GM21515 (cell line): ENCODE results near the gene PEX26.
"Not testable (repeated sequence)": the region's sequence is repeated elsewhere in the genome, so short reads cannot be mapped to it uniquely, and the experiment has no call there.

Source experiments
- ATAC-seq: cut with Tn5 transposase; IDR thresholded peaks from one replicate; pipeline ENCODE4 v1.9.1; 2021; ENCODE audit not compliant: unreplicated experiment

The PEX26 gene

GRCh38 chr22:18056161-18056666, 21.6 kb upstream of the PEX26 start:
- no peak for ATAC-seq

DNA sequence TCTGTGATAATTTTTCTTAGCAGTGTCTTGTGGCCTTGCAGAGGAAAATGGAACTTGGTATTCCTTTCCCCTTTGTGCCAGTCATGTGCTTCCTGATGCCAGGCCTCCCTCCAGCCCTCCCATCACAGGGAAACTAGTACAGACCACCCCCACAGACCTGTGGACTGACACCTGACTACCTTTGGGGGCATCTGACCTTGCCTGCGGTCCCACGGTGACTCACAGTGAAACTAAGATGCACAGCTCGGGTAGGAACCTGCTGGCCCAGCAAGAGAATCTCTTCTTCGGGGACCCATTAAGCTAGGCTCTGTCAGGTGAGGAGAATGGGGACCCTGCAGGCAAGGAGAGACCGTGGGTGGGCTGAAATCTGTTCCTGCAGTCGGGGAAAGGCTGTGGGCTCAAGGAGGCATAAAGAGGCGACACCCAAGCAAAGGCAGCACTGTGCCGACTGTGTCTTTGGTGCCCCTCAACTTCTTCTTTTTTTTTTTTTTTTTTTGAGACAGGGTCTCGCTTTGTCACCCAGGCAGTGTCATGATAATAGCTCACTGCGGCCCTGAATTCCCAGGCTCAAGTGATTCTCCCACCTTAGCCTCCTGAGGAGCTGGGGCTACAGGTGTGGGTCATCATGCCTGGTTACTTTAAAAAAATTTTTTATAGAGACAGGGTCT, 20.8 kb upstream of the PEX26 start:
- peak; percentile 54 for ATAC-seq

- ATAC-seq = peak; percentile 57
Observed at GRCh38 chr22:18057568-18058209, 20.1 kb upstream of the PEX26 start.

GRCh38 chr22:18058371-18059093, 19.3 kb upstream of the PEX26 start:
- no peak for ATAC-seq

- ATAC-seq = no peak
Observed at GRCh38 chr22:18059094-18059417, 18.7 kb upstream of the PEX26 start.

DNA sequence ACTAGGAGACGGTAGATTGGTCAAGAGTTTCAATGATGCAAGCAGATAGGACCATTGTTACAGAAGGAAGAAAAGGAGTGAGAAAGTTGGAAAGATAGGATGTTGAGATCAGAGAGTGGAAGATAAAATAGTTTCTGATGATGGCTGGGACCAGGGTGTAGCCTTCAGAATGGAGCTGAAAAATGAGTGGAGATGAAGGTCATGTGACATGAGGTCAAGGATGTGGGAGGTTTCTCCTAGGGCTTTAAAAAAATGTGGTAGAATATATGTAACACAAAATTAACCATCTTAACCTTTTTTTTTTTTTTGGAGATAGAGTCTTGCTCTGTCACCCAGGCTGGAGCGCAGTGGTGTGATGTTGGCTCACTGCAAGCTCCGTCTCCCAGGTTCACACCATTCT, 18.3 kb upstream of the PEX26 start:
- ATAC-seq = no peak

DNA sequence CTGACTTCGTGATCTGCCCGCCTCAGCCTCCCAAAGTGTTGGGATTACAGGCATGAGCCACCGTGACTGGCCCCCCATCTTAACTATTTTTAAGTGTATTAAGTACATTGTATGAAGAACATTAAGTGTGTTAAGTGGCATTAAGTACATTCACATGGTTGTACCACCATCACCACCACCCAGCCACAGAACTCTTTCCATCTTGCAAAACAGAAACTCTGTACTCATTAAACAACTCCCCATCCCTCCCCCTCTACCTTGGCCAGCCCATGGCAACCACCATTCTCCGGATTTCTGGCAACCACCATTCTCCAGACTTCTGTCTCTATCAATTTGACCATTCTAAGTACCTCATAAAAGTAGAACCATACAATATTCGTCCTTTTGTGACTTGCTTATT, 17.8 kb upstream of the PEX26 start:
- ATAC-seq = no peak

DNA sequence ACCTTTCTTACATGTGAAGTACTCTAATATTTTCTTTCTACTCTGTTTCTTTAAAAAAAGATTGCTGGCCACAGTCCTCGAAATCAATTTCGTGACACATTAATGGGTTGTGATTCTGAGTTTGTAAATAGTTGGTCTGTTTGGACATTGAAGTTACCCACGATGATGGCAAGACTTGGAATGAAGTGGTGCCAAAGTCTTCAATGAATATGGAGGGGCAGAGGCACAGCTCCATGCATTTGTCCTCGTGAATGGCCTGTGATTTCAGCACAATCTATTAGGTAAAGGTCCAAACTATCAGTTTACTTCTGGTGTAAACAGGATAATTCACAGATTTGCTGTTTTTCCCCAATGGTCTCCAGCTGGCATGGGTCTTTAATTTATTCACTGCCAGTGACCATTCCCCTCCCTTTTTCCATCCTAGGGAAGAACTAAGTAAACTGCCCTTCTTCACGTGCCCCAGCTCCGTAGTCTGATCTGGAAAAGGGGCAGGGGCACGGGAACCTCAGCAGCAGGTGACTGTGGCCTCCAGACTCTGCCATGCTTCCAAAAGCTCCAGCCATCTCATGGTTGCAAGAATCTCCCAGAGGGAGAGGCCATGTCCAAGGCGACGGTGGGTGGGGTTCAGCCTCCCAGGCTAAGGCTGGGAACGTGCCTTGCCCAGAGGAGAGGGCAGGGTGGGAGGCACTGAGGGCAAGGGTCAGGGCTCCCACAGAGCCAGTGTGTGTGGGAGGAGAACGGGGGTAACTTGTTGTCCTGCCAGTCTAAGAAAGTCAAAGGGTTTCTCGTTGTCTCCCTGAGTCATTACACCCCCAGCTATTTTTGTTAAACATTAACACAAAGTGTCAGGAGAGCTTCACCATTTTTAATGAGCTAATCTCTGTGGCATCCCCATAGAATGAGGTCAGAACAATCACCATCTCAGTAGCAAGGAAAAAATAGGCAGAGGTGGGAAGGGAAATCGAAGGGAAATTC, 16.9 kb upstream of the PEX26 start:
- ATAC-seq = no peak

DNA sequence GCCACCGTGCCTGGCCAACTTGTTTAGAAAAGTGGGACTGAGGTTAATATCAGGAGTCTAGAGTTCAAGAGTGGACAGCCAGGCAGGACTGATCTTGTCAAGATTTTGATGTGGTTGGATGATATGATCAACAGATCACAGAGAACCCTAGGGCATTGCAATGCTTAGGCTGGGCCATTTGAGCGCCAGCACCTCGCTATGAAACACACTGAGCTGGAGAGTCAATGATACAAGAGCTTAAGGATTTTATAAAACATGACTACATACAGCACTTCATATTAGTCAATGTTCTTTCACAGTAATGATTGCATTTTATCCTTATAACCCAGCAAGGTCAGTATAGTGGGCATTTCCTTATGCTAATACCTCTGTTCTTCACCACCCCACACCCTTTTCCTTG, 15.4 kb upstream of the PEX26 start:
- ATAC-seq = no peak

DNA sequence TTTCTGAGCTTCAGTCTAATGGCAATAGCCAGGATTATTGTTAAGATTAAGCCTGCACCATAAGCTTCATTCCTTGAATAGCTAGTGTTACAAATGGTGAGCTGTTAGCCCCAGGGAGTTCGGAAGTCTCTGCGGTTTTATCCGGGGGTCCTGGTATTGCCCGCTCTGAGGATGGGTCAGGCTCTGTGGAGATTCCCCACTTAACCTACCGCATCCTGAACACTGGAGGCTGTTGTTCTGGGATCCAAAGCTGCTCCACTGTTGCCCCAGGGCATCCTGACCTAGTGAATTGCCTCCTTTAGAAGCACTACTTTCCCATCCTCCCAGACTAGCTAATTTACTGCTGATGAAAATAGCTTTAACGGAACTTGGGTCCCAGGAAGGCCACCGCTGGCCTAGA, 14.5 kb upstream of the PEX26 start:
- no peak for ATAC-seq

DNA sequence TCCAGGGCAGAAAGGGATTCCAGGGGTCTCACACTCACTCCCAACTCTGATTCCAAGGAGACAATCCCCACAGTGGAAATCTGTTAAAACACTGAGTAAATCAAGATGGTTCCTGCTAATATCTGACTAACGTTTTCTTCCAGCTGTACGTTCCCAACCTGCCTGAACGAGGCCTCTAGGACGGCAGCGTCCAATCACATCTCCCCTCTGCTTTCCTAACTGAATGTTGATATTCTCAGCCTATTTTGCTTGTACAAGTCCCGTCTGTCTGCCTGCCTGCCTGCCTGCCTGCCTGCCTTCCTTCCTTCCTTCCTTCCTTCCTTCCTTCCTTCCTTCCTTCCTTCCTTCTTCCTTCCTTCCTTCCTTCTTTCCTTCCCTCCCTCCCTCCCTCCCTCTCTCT, 14.1 kb upstream of the PEX26 start:
- not testable (repeated sequence) for ATAC-seq

DNA sequence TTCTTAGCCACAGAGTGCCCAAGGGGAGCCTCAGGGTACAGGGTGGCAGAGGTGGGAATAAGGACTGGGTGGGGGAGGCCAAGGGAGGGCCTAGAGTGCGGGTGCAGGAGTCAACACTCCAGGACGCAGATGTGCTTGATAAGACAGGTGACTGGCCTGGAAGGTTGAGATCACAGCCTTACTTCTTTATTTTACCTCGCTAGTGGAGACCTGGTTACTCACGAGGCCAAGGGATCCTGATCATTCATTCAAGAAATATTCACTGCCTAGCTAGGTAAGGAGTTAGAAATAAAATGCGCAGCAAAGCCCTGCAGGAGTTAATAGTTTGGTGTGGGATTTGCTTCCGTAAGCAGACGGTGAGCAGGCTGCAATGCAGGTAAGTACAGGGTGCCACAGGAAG, 13.2 kb upstream of the PEX26 start:
- no peak for ATAC-seq

DNA sequence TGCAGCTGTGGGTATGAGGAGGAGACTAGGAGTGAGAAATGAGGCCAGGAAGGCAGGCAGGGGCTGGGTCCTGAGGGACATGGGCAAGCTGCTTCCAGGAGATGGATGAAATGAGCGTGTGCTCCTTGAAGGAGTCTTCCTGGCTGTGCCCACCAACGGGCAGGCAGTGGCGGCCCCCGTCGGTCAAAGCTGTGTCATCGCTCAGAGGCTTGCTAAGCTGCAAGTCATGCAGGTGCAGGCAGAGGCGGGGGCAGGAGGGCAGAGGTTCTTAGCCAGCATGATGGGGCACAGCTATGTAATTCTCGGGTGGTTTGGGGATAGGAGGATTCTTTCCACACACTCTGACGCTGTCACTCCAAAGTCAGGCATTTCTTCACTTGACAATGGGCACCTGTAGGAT, 12.5 kb upstream of the PEX26 start:
- no peak for ATAC-seq

- no peak for ATAC-seq
Observed at GRCh38 chr22:18066181-18066859, 11.5 kb upstream of the PEX26 start.

- no peak for ATAC-seq
Observed at GRCh38 chr22:18067121-18067520, 10.7 kb upstream of the PEX26 start.

- ATAC-seq = no peak
Observed at GRCh38 chr22:18067548-18068341, 10.0 kb upstream of the PEX26 start.

- ATAC-seq = no peak
Observed at GRCh38 chr22:18068381-18068988, 9.3 kb upstream of the PEX26 start.

GRCh38 chr22:18069041-18069440, 8.7 kb upstream of the PEX26 start:
- no peak for ATAC-seq

DNA sequence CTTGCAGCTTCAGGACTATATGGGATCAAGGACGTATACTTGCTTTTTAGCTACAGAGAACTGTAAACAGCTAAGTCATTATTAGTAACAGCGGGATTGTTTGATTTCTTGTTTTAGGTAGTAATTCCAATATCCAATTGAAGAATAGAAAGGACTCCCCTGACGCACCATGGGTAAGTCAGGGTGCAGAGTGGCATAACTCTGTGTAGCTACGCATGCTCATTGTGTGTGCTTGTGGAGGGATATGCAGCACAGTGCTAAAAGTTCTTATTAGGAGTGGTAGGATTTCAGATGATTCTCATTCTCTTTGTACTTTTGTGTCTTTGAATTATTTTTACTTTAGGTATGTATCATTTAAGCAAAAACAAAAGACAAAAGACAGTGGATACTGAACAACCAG, 7.7 kb upstream of the PEX26 start:
- no peak for ATAC-seq
